NCI-H82 treated with DMSO at 0.1 percent for 48 hours (cell line): ENCODE data around the gene NAGS.
"Not testable (repeated sequence)": the region's sequence is repeated elsewhere in the genome, so short reads cannot be mapped to it uniquely, and the experiment has no call there.

Source experiments
- DNase-seq: peaks from one replicate; lab custom pipeline; 2025; ENCODE audit not compliant: unreplicated experiment; lab: John Stamatoyannopoulos, UW

NAGS gene

DNA sequence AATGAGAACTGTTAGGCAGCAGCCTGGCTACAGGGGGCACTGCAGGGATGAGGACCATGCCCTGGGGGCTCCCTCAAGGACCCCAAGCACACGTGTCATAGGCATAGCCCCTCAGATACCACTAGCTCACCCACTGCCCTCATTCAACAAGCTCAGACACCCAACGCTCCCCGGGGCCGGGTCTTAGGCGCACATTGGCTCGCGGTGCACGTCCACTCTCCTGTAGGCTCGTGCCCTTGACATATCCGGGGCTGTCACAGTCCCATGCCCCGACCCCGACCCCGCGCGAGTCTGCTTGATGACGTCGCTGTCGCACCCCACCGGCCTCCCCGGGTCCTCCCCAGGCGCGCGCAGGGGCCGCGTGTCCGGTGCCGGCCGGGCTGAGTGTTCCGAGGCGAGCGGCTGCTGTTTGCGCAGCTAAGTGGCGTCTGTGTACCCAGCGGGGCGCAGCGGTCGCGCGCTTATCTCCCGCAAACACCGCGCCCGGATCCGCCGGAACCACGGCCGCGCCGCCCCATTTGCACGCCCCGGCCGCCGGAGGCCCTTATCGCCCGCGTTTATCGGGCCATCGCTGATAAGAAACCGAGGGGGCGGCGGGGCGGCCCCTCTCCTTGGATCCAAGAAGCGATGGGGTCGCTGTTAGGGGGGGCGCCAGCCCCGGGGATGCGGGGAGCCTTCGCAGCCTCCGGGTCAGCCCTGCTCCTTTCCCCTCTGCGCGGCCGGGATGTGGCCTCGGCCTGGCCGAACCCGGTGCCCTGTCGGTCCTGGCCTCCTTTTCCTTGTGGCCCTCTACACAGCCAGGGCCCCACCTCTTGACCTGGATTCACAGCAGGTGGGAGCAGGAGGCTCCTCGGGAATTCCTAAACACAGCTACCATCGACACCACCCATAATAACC, 20.7 kb upstream of the NAGS start:
- no peak for DNase-seq

DNA sequence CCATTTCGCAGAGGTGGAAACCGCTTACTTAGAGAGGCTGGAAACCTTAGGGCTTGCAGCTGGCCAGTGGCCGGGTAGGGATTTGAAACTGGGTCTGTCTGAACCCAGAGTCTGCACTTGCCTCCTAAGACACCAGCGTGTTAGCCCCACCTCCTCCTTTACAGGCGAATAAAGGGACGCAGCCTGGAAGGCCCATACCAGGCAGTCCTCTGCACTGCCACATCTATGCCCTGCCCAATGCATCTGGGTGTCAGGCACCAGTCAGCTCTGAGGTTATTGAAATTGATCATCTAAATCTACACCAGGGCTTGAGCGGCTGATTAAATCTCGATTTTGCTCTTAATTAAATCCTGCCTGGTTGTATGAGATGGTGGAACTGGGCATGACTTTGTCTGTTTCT, 19.9 kb upstream of the NAGS start:
- DNase-seq: no peak

GRCh38 chr17:43986225-43986981, 18.0 kb upstream of the NAGS start:
- no peak for DNase-seq

- no peak for DNase-seq
Observed at GRCh38 chr17:43987131-43988021, 17.0 kb upstream of the NAGS start.

DNA sequence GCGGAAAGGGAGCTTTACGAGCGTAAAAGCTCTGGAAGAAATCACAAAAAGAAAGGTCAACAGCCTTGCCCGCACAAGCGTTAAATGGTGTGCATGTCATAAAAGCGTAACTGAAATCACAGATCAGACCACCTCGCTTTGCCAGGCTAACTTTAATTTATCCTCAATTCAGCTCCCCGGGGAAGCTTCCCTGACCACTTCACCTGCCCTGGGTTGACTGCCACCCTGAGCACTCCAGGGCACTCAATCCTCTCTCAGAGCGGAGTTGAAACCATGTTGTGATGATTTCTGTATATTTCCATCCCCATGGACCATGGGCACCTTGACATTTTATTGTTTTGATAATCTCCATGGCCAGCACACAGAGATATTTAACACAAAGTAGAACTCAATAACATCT, 16.1 kb upstream of the NAGS start:
- DNase-seq: no peak

DNA sequence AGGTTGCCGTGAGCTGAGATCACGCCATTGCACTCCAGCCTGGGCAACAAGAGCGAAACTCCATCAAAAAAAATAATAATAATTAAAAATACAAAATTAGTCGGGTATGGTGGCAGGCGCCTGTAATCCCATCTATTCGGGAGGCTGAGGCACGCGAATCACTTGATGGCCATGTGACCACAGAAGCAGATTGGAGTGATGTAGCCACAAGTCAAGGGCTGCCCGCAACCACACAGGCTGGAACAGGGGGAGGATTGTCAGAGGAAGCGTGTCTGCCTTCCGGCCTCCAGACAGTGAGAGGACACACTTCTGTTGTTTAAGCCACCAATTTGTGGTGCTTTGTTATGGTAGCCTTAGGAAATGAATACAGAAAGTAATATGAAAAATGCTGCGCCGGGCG, 11.8 kb upstream of the NAGS start:
- DNase-seq: no peak

GRCh38 chr17:43994272-43995149, 9.9 kb upstream of the NAGS start:
- DNase-seq: peak; percentile 14

- no peak for DNase-seq
Observed at GRCh38 chr17:43995150-43995471, 9.3 kb upstream of the NAGS start.

DNA sequence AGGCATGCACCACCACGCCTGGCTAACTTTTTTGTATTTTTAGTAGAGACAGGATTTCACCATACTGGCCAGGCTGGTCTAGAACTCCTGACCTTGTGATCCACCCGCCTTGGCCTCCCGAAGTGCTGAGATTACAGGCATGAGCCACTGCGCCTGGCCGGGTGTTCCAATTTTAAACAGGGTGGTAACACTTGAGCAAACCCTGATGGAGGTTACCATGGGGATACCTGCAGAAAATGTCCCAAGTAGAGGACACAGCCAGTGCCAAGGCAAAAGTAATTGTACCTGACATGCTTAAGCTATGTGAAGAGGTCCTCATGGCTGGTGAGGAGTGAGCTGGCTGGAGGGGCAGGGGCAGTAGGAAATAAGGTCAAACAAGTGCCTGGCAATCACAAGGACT, 7.2 kb upstream of the NAGS start:
- not testable (repeated sequence) for DNase-seq

GRCh38 chr17:43998552-43998951, 5.9 kb upstream of the NAGS start:
- DNase-seq: no peak

DNA sequence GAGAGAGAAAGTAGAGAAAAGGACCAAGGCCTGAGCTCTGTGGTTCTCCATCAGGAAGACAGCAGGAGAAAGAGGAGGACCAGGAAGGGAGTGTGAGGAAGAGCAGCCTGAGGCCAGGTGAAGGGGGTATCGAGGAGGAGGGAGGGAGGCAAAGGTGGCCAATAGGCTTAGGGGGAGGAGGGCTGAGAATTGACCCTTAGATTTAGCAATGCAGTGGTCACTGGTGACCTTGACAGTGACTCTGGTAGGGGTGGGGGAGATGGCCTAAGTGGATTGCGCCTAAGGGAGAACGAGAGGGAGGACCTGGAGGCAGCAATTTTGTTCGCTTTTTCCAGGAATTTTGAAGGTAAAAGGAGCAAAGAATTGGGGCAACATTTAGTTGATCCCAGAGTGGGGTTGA, 5.4 kb upstream of the NAGS start:
- DNase-seq: no peak

DNA sequence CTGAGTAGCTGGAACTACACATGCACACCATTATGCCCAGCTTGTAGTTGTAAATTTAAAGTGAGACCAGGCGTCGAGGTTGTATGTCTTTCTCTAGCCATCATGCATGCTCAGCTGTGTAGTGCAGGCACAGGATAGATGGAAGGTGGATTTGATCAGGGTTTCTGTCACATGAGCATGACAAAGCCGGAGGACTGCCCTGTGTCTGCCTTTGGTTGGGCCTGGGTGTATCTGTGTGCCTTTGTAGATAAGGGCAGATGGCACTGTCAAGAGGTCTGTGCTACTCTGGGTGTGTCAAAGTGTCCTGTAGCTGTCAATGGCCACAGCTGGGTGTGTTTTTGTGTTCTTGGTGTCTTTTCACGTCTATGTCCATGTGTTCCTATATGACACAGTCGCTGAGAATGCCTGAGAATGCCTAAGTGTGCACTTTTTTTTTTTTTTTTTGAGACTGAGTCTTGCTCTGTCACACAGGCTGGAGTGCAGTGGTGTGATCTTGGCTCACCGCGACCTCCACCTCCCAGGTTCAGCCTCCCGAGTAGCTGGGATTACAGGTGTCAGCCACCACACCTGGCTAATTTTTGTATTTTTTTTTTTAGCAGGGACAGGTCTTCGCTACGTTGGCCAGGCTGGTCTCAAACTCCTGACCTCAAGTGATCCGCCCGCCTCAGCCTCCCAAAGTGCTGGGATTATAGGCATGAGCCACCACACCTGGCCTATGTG, 4.1 kb upstream of the NAGS start:
- DNase-seq: no peak

- DNase-seq: no peak
Observed at GRCh38 chr17:44000871-44001460, 3.5 kb upstream of the NAGS start.

DNA sequence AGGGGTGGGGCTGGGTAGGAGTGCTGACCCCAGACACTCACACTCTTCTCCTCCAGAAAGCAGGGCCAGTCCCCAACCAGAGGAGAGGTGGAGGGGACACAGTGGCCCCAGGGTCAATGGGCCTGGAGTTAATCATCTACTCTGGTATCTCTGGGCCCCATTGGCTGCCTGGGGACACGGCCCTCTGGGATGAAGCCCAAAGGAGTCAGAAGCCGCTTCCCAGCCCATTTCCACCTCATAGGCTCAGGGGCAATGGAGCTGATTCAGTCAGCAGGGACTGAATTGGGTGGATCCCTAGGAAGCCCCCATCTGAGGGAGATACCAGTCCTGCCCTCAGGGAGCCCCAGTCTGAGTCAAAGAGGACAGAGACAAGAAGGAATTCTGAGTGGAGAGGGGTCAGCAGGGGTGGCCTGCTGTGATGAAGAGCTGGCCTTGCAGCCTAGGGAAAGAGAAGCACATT, 2.9 kb upstream of the NAGS start:
- no peak for DNase-seq

GRCh38 chr17:44002141-44002848, 2.1 kb upstream of the NAGS start:
- DNase-seq: no peak

DNA sequence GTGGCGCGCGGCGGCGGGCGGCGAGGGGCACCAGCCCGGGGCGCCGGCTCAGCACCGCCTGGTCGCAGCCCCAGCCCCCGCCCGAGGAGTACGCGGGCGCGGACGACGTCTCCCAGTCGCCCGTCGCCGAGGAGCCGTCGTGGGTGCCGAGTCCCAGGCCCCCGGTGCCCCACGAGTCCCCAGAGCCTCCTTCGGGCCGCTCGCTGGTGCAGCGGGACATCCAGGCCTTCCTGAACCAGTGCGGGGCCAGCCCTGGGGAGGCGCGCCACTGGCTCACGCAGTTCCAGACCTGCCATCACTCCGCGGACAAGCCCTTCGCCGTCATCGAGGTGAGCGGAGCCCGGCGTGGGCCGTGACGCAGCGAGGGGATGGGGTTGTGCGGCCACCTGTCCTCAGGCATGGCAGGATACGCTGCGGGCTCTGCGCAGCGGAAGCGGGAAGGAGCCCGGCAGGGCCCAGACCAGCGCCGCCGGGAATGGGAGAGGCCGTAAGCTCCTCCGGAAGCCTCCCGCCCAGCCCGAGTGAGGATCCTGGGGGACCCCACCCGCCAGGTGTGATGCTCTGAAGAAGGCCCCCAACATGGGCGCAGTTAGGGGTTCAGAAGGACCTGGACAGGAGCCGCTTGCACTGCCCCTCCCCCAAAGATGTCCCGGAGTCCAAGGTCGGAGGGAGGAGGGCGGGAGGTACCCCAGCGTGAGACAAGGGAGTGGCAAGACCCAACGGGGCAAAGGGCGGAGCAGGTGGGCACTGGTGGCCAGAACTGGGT, 522 bp downstream of the NAGS start:
- DNase-seq: no peak

DNA sequence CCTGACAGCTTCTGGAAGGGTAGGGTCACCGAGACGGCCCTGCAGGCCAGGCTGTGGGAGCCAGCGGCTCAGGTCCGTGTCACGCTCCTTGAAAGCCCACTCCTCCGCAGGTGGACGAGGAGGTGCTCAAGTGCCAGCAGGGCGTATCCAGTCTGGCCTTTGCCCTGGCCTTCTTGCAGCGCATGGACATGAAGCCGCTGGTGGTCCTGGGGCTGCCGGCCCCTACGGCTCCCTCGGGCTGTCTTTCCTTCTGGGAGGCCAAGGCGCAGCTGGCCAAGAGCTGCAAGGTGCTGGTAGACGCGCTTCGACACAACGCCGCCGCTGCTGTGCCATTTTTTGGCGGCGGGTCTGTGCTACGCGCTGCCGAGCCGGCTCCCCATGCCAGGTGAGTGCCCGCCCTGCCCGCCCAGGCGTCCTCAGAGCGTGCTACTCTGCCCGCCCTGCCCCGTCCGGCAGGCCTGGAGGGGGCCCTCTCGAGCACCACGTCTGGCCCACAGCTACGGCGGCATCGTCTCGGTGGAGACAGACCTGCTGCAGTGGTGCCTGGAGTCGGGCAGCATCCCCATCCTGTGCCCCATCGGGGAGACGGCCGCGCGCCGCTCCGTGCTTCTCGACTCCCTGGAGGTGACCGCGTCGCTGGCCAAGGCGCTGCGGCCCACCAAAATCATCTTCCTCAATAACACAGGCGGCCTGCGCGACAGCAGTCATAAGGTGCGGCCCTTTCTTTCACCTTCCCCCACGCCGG, 1.3 kb downstream of the NAGS start:
- DNase-seq: no peak
